Uterus (tissue), 4 donors: ENCODE results near the gene SUPT7L. TPM values are rescaled to one million over a fixed set of nuclear protein-coding genes. Genes with fewer than 3 reads are reported as not detected.

Experiments
- DNase-seq, 2 donors: peaks; one replicate each; pipeline ENCODE4 v3.0.0-alpha.2; 2019 to 2020
- H3K27ac ChIP-seq, 2 donors: fragments of 200-600 bp; sonication (generic); 1 replicate in 1 of 2; 2 replicates in 1 of 2; pipeline ENCODE4 v1.5.1; 2016 to 2018
- H3K27me3 ChIP-seq, 2 donors: fragments of 200-600 bp; sonication (generic); one replicate each; pipeline ENCODE4 v1.5.1; 2018 to 2019; ENCODE audit warnings: control low read depth in 1 of 2
- H3K36me3 ChIP-seq, 2 donors: fragments of 200-600 bp; sonication (generic); one replicate each; pipeline ENCODE4 v1.5.1; 2019; ENCODE audit warnings: control low read depth in 1 of 2
- H3K4me1 ChIP-seq, 2 donors: fragments of 200-600 bp; sonication (generic); one replicate each; pipeline ENCODE4 v1.5.1; 2018 to 2019; ENCODE audit warnings: control low read depth in 1 of 2
- H3K4me3 ChIP-seq, 2 donors: fragments of 200-600 bp; sonication (generic); 1 replicate in 1 of 2; 2 replicates in 1 of 2; pipeline ENCODE4 v1.5.1; 2018 to 2019; ENCODE audit warnings: mild to moderate bottlenecking in 1 of 2
- H3K9me3 ChIP-seq, 2 donors: fragments of 200-600 bp; sonication (generic); one replicate each; pipeline ENCODE4 v1.5.1; 2019; ENCODE audit warnings: control low read depth in 1 of 2
- POLR2A ChIP-seq, 2 donors: fragments of 450-650 bp; IDR thresholded peaks; one replicate each; pipeline ENCODE4 v1.6.1; 2016; ENCODE audit warnings: antibody characterized with exemption in 2 of 2, mild to moderate bottlenecking in 1 of 2, moderate library complexity in 1 of 2
- intact Hi-C: fragments of 100-400 bp; cut with DNase I; formaldehyde crosslinking; loops from one replicate; pipeline ENCODE4 v1.15.1; 2023; ENCODE audit warnings: low total_unique reads
- total RNA-seq, 4 donors: library from RNA; depleted of rRNA in 3 of 4; stranded (reverse); fragments of >200 nt in 3 of 4; gene quantifications; one replicate each; pipeline versions ENCODE4 v1.1.0 to v1.2.4, GENCODE V29; 2014 to 2023
- TF ChIP-seq, protein P1 (sequence below), 4 experiments: fragments of 200-600 bp in 2 of 4; fragments of 450-650 bp in 2 of 4; sonication (generic) in 2 of 4; IDR thresholded peaks; one replicate each; pipeline ENCODE4 v1.5.1; 2016 to 2019; ENCODE audit warnings: antibody characterized with exemption in 4 of 4, mild to moderate bottlenecking in 2 of 4, moderate library complexity in 1 of 4
- donor health status: DM: yes; HTN: yes; CAD: no.

The SUPT7L gene
- total RNA-seq, 4 donors from 2014 or later, result 11.8 to 31.2 (median 20.2) TPM

GRCh38 chr2:27710640-27711430 lies 47.4 kb upstream of the SUPT7L start:
- Histone ChIP-seq H3K27me3 (no peaks in the 10 kb centered on the region), H3K4me1 (peaks cover 0 to 4% of the 10 kb centered on the region in 2 donors), H3K9me3 (no peaks in the 10 kb centered on the region), H3K27ac (no peak overlapping the region), H3K36me3 (no peaks in the 10 kb centered on the region), H3K4me3 (no peak overlapping the region)
- intact Hi-C loops, result no loop called here
- no peak for TF ChIP-seq POLR2A (IDR thresholded peaks at IDR 0.05)
- TF ChIP-seq, protein P1, sequence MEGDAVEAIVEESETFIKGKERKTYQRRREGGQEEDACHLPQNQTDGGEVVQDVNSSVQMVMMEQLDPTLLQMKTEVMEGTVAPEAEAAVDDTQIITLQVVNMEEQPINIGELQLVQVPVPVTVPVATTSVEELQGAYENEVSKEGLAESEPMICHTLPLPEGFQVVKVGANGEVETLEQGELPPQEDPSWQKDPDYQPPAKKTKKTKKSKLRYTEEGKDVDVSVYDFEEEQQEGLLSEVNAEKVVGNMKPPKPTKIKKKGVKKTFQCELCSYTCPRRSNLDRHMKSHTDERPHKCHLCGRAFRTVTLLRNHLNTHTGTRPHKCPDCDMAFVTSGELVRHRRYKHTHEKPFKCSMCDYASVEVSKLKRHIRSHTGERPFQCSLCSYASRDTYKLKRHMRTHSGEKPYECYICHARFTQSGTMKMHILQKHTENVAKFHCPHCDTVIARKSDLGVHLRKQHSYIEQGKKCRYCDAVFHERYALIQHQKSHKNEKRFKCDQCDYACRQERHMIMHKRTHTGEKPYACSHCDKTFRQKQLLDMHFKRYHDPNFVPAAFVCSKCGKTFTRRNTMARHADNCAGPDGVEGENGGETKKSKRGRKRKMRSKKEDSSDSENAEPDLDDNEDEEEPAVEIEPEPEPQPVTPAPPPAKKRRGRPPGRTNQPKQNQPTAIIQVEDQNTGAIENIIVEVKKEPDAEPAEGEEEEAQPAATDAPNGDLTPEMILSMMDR (IDR thresholded peaks at IDR 0.05), result no peak
- DNase-seq, result no peak

- no peak for DNase-seq
- intact Hi-C loops, result loop anchor here (5.0 kb wide), 1 partner anchor 682 kb away; the partner anchor contains the start of gene FOSL2
These were observed 46.7 kb upstream of the SUPT7L start for GRCh38 chr2:27709960-27710575.

GRCh38 chr2:27709326-27709725 lies 45.9 kb upstream of the SUPT7L start:
- TF ChIP-seq, protein P1 (IDR thresholded peaks at IDR 0.05), result no peak
- no peak for TF ChIP-seq POLR2A (IDR thresholded peaks at IDR 0.05)
- Histone ChIP-seq H3K4me3 (no peak overlapping the region), H3K27ac (peak overlapping the region in 1 of 2 donors; percentile 91), H3K4me1 (no peaks in the 10 kb centered on the region), H3K9me3 (no peaks in the 10 kb centered on the region), H3K27me3 (no peaks in the 10 kb centered on the region), H3K36me3 (no peaks in the 10 kb centered on the region)
- no peak for DNase-seq
- intact Hi-C loops, result loop anchor here (5.0 kb wide), 1 partner anchor 683 kb away; the partner anchor contains the start of gene FOSL2

More at GRCh38 chr2:27709960-27710575, 46.7 kb upstream of the SUPT7L start:
- Histone ChIP-seq H3K27me3 (no peaks in the 10 kb centered on the region), H3K36me3 (no peaks in the 10 kb centered on the region), H3K4me1 (peaks cover 0 to 3% of the 10 kb centered on the region in 2 donors), H3K4me3 (no peak overlapping the region), H3K9me3 (no peaks in the 10 kb centered on the region), H3K27ac (no peak overlapping the region)
- TF ChIP-seq POLR2A (IDR thresholded peaks at IDR 0.05), result no peak

DNA sequence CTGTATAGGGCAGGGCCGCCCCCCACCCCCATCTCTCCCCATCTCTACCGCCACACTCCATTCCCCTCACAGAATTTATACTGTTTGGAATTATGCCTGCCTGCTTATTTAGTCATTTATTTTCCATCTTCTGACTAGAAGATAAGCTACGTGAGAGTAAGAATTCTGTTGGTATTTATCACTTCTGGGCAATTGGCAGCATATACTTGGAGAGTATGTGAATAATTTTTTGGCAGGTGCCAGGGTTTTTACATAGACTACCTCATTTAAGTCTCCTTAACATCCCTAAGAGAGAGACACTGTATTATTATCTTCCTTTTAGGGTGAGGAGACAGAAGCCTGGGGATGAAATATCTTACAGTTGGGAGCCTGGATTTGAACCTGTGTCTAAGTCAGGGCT lies 45.3 kb upstream of the SUPT7L start:
- H3K9me3 ChIP-seq, result no peaks in the 10 kb centered on the region
- no peaks in the 10 kb centered on the region for H3K36me3 ChIP-seq
- DNase-seq, result no peak
- no peak overlapping the region for H3K4me3 ChIP-seq
- intact Hi-C loops, result loop anchor here (5.0 kb wide), 1 partner anchor 684 kb away; the partner anchor contains the start of gene FOSL2
- H3K27me3 ChIP-seq, result no peaks in the 10 kb centered on the region
- no peaks in the 10 kb centered on the region for H3K4me1 ChIP-seq
- no peak for TF ChIP-seq POLR2A (IDR thresholded peaks at IDR 0.05)
- TF ChIP-seq, protein P1 (IDR thresholded peaks at IDR 0.05), result no peak
- peak overlapping the region; percentile 80 to 91 for H3K27ac ChIP-seq

GRCh38 chr2:27708257-27708654 lies 44.8 kb upstream of the SUPT7L start:
- Histone ChIP-seq H3K9me3 (no peaks in the 10 kb centered on the region), H3K4me1 (no peaks in the 10 kb centered on the region), H3K27ac (peak overlapping the region; percentile 80 to 91), H3K4me3 (no peak overlapping the region), H3K36me3 (no peaks in the 10 kb centered on the region), H3K27me3 (no peaks in the 10 kb centered on the region)
- TF ChIP-seq, protein P1 (IDR thresholded peaks at IDR 0.05), result no peak
- TF ChIP-seq POLR2A (IDR thresholded peaks at IDR 0.05), result no peak
- DNase-seq, result no peak
- intact Hi-C loops, result loop anchor here (5.0 kb wide), 1 partner anchor 684 kb away; the partner anchor contains the start of gene FOSL2
